SHP77 (cell line): ENCODE results near the gene APOBEC3G.

Source experiments
- DNase-seq, 2 experiments: peaks; one replicate each; lab custom pipeline; 2025; lab: John Stamatoyannopoulos, UW

The APOBEC3G gene

DNA sequence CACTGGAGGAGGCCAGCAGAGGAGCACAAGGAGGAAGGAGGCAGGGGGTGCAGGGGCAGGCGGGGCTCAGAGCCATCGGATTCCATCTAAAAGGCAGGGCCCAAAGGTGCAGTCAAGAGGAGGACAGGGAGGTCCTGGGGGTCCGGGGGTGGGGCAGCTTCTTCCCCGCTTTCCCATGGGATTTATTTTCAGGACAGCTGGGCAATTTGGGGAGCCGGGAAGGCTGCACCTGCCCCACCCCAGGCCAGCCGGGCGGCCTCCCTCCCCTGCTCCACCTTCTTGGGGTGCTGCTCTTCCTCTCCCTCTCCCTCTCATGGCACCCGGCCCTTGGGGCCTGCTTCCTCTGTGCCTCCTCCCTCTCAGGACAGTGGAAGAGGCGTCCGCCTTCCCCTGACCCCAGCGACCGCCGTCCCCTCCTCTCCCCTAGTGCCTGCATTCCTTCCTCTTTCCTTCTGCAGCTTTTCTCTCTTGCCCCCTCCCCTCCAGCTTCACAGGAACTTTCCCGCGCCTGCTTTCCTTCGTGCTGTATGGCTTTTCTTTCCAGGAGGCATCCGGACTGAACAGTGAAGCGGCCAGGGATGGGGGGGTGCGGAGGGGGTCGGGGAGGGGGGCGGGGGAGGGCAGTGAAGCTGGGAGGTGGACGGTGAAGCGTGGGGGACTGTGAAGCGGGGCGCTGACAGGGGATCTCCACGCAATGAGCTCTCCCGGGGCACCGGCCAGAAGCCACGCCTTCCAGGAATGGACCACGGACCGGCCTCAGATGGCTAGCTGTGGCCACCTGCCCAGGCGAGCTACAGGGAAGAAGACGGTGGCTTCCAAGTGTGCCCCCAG is 46.9 kb downstream of the APOBEC3G start:
- DNase-seq = no peak

DNA sequence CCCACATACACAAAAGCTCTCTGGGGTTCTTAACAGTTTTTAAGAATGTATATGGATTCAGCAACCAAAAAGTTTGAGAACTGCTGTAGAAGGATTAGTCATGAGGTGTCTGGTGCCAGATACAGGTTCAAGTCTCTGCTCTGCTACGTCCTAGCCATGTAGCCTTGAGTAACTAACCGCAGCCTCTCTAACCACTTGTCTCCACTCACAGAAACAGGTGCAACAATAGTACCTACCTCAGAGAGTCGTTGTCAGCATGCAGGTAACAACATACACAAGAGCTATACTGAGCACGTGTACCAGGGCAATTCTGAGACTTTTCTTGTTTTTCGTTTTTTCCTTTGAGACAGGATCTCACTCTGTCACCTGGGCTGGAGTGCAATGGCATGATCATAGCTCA is 48.5 kb downstream of the APOBEC3G start:
- DNase-seq = no peak

- no peak for DNase-seq
Measured at GRCh38 chr22:39128508-39128907, 51.4 kb downstream of the APOBEC3G start.

GRCh38 chr22:39129081-39129480 is 52.0 kb downstream of the APOBEC3G start:
- no peak for DNase-seq

DNA sequence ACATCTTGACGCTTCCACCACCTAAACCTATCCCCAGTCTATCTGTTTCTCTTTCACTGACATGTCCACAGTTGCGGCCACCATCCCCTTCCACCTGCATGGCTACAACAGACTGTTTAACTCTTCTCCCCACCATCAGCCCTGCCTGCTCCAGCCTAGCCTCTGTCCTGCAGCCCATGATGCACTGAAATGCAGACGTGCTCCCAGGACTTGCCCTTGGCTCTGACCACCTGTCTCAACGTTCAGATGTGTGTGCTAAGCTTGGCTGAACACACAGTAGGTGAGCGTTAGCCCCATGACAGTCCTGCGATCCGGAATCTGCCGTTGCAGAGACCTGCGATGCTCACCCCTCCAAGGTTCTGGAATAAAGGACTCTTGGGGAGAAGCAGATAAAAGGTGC is 52.7 kb downstream of the APOBEC3G start:
- DNase-seq = no peak

GRCh38 chr22:39130152-39130704 is 53.2 kb downstream of the APOBEC3G start:
- no peak for DNase-seq

GRCh38 chr22:39130892-39131855 is 54.1 kb downstream of the APOBEC3G start:
- no peak for DNase-seq

- DNase-seq = no peak
Measured at GRCh38 chr22:39132281-39132680, 55.2 kb downstream of the APOBEC3G start.

GRCh38 chr22:39132871-39133524 is 55.9 kb downstream of the APOBEC3G start:
- DNase-seq = no peak

GRCh38 chr22:39133871-39134270 is 56.8 kb downstream of the APOBEC3G start:
- no peak for DNase-seq

DNA sequence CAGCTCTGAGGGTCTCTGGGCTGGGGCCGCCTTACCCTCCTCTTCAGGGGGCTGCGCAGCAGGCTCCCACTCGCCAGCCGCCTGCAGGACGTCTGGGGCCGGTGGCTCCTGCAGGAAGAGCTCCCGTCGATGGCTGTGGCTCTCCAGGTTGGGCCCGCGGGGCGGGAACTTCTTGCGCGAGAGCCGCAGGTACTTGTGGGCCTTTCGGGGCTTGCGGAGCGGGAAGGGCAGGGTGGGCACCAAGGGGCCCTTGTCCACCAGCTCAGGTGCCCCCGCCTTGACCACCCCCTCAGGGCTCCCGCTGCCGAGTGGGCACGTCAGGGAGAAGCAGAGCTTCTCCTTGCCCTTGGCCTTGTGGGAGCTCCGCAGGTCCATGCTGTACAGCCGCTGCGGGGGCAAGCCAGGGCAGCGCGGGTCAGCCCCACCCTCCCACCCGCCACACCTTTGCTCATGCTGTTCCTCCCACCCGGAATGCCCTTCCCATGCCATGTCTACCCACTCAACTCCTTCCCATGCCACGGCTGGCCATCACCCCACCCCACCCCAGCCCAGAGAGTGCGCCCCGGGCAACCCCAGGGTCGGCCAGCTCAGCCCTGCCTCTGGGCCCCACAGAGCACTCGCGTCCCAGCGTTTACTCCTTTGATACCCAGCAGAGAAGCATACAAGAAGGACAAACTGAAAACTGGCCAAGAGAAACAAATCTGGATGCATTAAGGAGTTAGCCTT is 57.5 kb downstream of the APOBEC3G start:
- no peak for DNase-seq

GRCh38 chr22:39135092-39135896 is 58.2 kb downstream of the APOBEC3G start:
- DNase-seq = peak; percentile 43 to 46

DNA sequence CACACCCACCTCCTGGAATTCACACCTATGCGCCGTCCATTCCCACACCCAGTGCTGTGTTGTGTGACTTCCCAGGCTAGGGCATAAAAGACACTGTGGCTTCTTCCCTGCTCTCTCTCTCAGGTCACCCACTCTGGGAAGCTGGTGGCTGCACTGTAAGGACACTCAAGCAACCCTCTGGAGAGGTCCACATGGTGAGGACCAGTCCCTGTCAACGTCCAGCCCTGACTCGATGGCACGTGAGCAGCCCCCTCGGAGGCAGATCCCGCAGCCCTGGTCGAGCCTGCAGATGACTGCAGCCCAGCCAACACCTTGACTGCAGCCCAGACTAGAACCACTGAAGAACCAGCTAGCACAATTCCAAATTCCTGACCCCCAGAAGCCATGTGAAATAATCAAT is 59.2 kb downstream of the APOBEC3G start:
- no peak for DNase-seq
